ENCODE measurements around the gene CYSTM1. TPM values are rescaled to one million over a fixed set of nuclear protein-coding genes. Genes with fewer than 3 reads are reported as not detected.
"Not testable (repeated sequence)": the region's sequence is repeated elsewhere in the genome, so short reads cannot be mapped to it uniquely, and the experiment has no call there.

Gene CYSTM1
- total RNA-seq, 1 donor from 2014 or later: 51.6 TPM

GRCh38 chr5:140152022-140152999 is 22.7 kb upstream of the CYSTM1 start:
- intact Hi-C loops (cut with DNase I): no loop called here
- Histone ChIP-seq H3K4me1 (peaks cover 6% of the 10 kb centered on the region), H3K27ac (no peak overlapping the region), H3K9me3 (no peaks in the 10 kb centered on the region), H3K4me3 (no peak overlapping the region), H3K36me3 (no peaks in the 10 kb centered on the region), H3K27me3 (no peaks in the 10 kb centered on the region)
- no peak for DNase-seq (ENCODE audit: extremely low spot score in 2 of 2)
- no peak for TF ChIP-seq CTCF (IDR thresholded peaks at IDR 0.05)

GRCh38 chr5:140153255-140153654 is 21.7 kb upstream of the CYSTM1 start:
- intact Hi-C loops (cut with DNase I): no loop called here
- H3K27me3 ChIP-seq: no peaks in the 10 kb centered on the region

GRCh38 chr5:140153905-140154304 is 21.1 kb upstream of the CYSTM1 start:
- H3K4me3 ChIP-seq: no peak overlapping the region
- H3K27me3 ChIP-seq: no peaks in the 10 kb centered on the region
- DNase-seq (ENCODE audit: extremely low spot score in 2 of 2): no peak
- H3K36me3 ChIP-seq: no peaks in the 10 kb centered on the region
- H3K4me1 ChIP-seq: peaks cover 6% of the 10 kb centered on the region
- H3K9me3 ChIP-seq: no peaks in the 10 kb centered on the region
- TF ChIP-seq POLR2AphosphoS5 (IDR thresholded peaks at IDR 0.05; ENCODE audit: insufficient read depth in 1 of 2, low read depth in 1 of 2): no peak
- TF ChIP-seq POLR2A (IDR thresholded peaks at IDR 0.05): no peak
- TF ChIP-seq CTCF (IDR thresholded peaks at IDR 0.05): no peak
- intact Hi-C loops (cut with DNase I): no loop called here
- no peak overlapping the region for H3K27ac ChIP-seq

More at GRCh38 chr5:140153255-140153654, 21.7 kb upstream of the CYSTM1 start:
- Histone ChIP-seq H3K27ac (no peak overlapping the region), H3K4me1 (peaks cover 6% of the 10 kb centered on the region), H3K9me3 (no peaks in the 10 kb centered on the region), H3K36me3 (no peaks in the 10 kb centered on the region), H3K4me3 (no peak overlapping the region)
- TF ChIP-seq POLR2A (IDR thresholded peaks at IDR 0.05) (no peak), POLR2AphosphoS5 (IDR thresholded peaks at IDR 0.05; ENCODE audit: insufficient read depth in 1 of 2, low read depth in 1 of 2) (no peak), CTCF (IDR thresholded peaks at IDR 0.05) (no peak)
- no peak for DNase-seq (ENCODE audit: extremely low spot score in 2 of 2)

DNA sequence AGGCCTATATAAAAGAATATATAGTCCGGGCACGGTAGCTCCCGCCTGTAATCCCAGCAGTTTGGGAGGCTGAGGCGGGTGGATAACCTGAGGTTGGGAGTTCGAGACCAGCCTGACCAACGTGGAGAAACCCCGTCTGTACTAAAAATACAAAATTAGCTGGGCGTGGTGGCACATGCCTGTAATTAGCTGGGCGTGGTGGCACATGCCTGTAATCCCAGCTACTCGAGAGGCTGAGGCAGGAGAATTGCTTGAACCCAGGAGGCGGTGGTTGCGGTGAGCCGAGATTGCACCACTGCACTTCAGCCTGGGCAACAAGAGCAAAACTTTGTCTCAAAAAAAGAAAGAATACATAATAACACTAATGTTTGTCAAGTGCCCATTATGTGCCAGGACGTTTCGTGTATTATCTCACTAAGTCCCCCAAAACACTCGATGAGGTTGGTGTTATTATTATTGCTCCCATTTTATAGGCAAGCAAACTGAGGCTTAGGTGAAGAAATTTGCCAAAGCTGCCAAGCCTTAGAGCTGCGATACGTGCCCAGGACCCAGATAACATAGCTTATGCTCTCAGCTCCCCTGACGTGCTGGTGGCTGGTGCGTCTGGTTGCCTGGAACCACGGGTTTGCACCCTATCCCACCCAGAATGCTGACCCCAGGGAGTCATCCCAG is 20.1 kb upstream of the CYSTM1 start:
- H3K4me3 ChIP-seq; H3K27me3 ChIP-seq; H3K4me1 ChIP-seq; DNase-seq (ENCODE audit: extremely low spot score in 2 of 2); H3K36me3 ChIP-seq; intact Hi-C loops (cut with DNase I); H3K9me3 ChIP-seq; H3K27ac ChIP-seq: not testable (repeated sequence)

DNA sequence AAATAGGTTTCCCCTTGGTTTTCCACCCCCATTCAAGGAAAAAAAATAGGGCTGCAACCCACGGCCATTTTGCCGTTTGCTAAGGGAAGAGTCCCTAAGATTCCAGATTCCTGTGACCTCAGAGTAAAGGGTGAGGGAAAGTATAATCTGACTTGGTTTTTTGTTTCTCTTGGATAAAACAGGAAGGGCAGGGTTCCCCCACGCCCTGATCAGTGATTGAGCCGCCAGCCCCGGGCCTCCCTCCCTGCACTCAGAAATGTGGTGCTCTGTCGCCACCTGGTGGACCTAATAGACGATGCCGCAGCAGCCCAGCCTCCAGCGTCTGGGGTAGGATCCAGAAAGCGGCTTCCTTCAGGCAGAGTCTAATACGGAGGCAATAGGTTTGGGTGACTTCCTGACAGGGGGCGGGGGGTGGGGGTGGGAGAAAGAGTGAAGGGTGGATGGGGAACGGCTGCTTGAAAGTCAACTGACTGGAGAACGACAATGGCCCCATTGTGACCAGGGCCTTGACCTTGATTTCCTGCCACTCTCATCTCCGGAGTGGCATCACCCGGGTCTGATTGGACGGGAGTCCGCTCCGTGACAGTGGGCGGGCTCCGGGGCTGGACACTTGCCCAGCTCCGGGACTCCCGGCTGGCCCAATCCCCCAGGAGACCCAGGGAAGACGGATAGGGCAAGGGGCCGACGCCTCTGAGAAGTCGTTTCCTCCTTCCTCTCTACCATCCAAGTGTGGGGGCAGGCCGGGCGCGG is 17.8 kb upstream of the CYSTM1 start:
- Histone ChIP-seq H3K9me3 (no peaks in the 10 kb centered on the region), H3K27me3 (no peaks in the 10 kb centered on the region), H3K27ac (peak overlapping the region; percentile 68), H3K4me3 (peak overlapping the region; percentile 30 to 49), H3K4me1 (peaks cover 6% of the 10 kb centered on the region), H3K36me3 (no peaks in the 10 kb centered on the region)
- no peak for TF ChIP-seq POLR2A (IDR thresholded peaks at IDR 0.05)
- peak; percentile 84 to 88 (median 87) for TF ChIP-seq CTCF (IDR thresholded peaks at IDR 0.05)
- peak in 1 of 2 donors; percentile 52 for TF ChIP-seq POLR2AphosphoS5 (IDR thresholded peaks at IDR 0.05; ENCODE audit: insufficient read depth in 1 of 2, low read depth in 1 of 2)
- intact Hi-C loops (cut with DNase I): loop anchor here (2.0 kb wide), 1 partner anchor 84 kb away; no protein-coding TSS in a partner anchor
- no peak for DNase-seq (ENCODE audit: extremely low spot score in 2 of 2)
